ENCODE data around the gene SRPK1. TPM values are rescaled to one million over a fixed set of nuclear protein-coding genes. Genes with fewer than 3 reads are reported as not detected.
"Not testable (repeated sequence)": the region's sequence is repeated elsewhere in the genome, so short reads cannot be mapped to it uniquely, and the experiment has no call there.

Gene SRPK1
- total RNA-seq, 2 experiments from 2014 or later, result 75.6 to 109 TPM

- Histone ChIP-seq H3K9me3 (ENCODE audit: low read length) (peaks cover 3% of the 10 kb centered on the region), H3K4me1 (ENCODE audit: insufficient read depth, low read length, poor library complexity, severe bottlenecking) (peaks cover 20% of the 10 kb centered on the region), H3K4me3 (ENCODE audit: low read depth, low read length, poor library complexity, severe bottlenecking) (no peak overlapping the region), H3K36me3 (ENCODE audit: insufficient read depth, low read length) (peaks cover 66% of the 10 kb centered on the region), H4K20me1 (ENCODE audit: insufficient read depth, low read length) (peaks cover 26% of the 10 kb centered on the region), H3K79me2 (ENCODE audit: insufficient read depth, low read depth, low read length) (peaks cover 77% of the 10 kb centered on the region), H2AFZ (ENCODE audit: low read length) (no peak overlapping the region), H3K9me2 (ENCODE audit: insufficient read depth, low read length) (no peaks in the 10 kb centered on the region), H3K27ac (ENCODE audit: low read depth, low read length, poor library complexity, severe bottlenecking) (no peak overlapping the region), H3K4me2 (ENCODE audit: low read length) (no peak overlapping the region)
- ChIA-PET CTCF (ENCODE audit: unreplicated experiment) (no interaction called here), POLR2A (interaction anchor here (1.4 kb wide), 1 partner anchor 11 kb away, joined by 5 read pairs; no protein-coding TSS in a partner anchor)
- DNase-seq (ENCODE audit: low spot score), result no peak
- BruUV-seq (replicated peaks), result no TSS peak
- TF ChIP-seq EZH2phosphoT487 (IDR thresholded peaks at IDR 0.05; ENCODE audit: borderline replicate concordance, low read depth, low read length) (no peak), CTCF (conservative IDR thresholded peaks at IDR 0.05; ENCODE audit: low read length) (no peak)
- intact Hi-C loops (cut with micrococcal nuclease; ENCODE audit: unreplicated experiment), result no loop called here
Measured at GRCh38 chr6:35916056-35916455, 4.8 kb downstream of the SRPK1 start.

DNA sequence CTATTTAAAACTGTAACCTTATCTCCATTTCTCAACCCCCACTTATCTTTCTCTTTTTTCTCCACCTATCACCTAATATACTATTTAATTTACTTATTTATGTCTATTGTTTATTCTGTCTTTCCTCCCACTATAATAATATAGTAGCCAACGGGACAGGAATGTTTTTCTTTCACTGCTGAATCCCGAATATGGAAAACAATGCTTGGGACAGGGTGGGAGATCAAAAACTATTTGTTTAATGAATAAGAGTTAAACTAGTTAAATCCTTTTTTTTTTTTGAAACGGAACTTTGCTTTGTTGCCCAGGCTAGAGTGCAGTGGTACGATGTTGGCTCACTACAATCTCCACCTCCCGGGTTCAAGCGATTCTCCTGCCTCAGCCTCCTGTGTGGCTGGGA is 6.4 kb downstream of the SRPK1 start:
- Histone ChIP-seq H3K79me2 (ENCODE audit: insufficient read depth, low read depth, low read length) (peaks cover 77% of the 10 kb centered on the region), H3K27ac (ENCODE audit: low read depth, low read length, poor library complexity, severe bottlenecking) (no peak overlapping the region), H4K20me1 (ENCODE audit: insufficient read depth, low read length) (peaks cover 24% of the 10 kb centered on the region), H3K4me1 (ENCODE audit: insufficient read depth, low read length, poor library complexity, severe bottlenecking) (peaks cover 20% of the 10 kb centered on the region), H3K9me3 (ENCODE audit: low read length) (peaks cover 18% of the 10 kb centered on the region), H3K36me3 (ENCODE audit: insufficient read depth, low read length) (peaks cover 81% of the 10 kb centered on the region), H3K9me2 (ENCODE audit: insufficient read depth, low read length) (no peaks in the 10 kb centered on the region), H3K4me3 (ENCODE audit: low read depth, low read length, poor library complexity, severe bottlenecking) (no peak overlapping the region), H3K4me2 (ENCODE audit: low read length) (no peak overlapping the region), H2AFZ (ENCODE audit: low read length) (no peak overlapping the region)
- TF ChIP-seq CTCF (conservative IDR thresholded peaks at IDR 0.05; ENCODE audit: low read length), result no peak
- TF ChIP-seq EZH2phosphoT487 (IDR thresholded peaks at IDR 0.05; ENCODE audit: borderline replicate concordance, low read depth, low read length), result no peak
- ChIA-PET CTCF (ENCODE audit: unreplicated experiment) (no interaction called here), POLR2A (no interaction called here)
- intact Hi-C loops (cut with micrococcal nuclease; ENCODE audit: unreplicated experiment), result no loop called here
- DNase-seq (ENCODE audit: low spot score), result no peak
- BruUV-seq (replicated peaks), result no TSS peak

- intact Hi-C loops (cut with micrococcal nuclease; ENCODE audit: unreplicated experiment), result no loop called here
- Histone ChIP-seq H4K20me1 (ENCODE audit: insufficient read depth, low read length) (0 out of 2 replicates have a peak, but pooled peaks cover under 1% of the 10 kb centered on the region), H3K4me3 (ENCODE audit: low read depth, low read length, poor library complexity, severe bottlenecking) (no peak overlapping the region), H3K9me3 (ENCODE audit: low read length) (peaks cover 37% of the 10 kb centered on the region), H3K4me2 (ENCODE audit: low read length) (no peak overlapping the region), H3K27ac (ENCODE audit: low read depth, low read length, poor library complexity, severe bottlenecking) (no peak overlapping the region), H3K4me1 (ENCODE audit: insufficient read depth, low read length, poor library complexity, severe bottlenecking) (peaks cover under 1% of the 10 kb centered on the region), H3K36me3 (ENCODE audit: insufficient read depth, low read length) (peaks cover 95% of the 10 kb centered on the region), H2AFZ (ENCODE audit: low read length) (no peak overlapping the region), H3K79me2 (ENCODE audit: insufficient read depth, low read depth, low read length) (peaks cover 69% of the 10 kb centered on the region), H3K9me2 (ENCODE audit: insufficient read depth, low read length) (no peaks in the 10 kb centered on the region)
- ChIA-PET POLR2A (interaction anchor here (1.9 kb wide), 1 partner anchor 10 kb away, joined by 6 read pairs; no protein-coding TSS in a partner anchor), CTCF (ENCODE audit: unreplicated experiment) (no interaction called here)
- no TSS peak for BruUV-seq (replicated peaks)
- TF ChIP-seq CTCF (conservative IDR thresholded peaks at IDR 0.05; ENCODE audit: low read length), result no peak
- TF ChIP-seq EZH2phosphoT487 (IDR thresholded peaks at IDR 0.05; ENCODE audit: borderline replicate concordance, low read depth, low read length), result no peak
- DNase-seq (ENCODE audit: low spot score), result no peak
Measured at GRCh38 chr6:35911871-35912653, 8.8 kb downstream of the SRPK1 start.

GRCh38 chr6:35909571-35909970 is 11.3 kb downstream of the SRPK1 start:
- H3K9me3 ChIP-seq (ENCODE audit: low read length), result peaks cover 37% of the 10 kb centered on the region
- intact Hi-C loops (cut with micrococcal nuclease; ENCODE audit: unreplicated experiment); H3K4me2 ChIP-seq (ENCODE audit: low read length); H3K4me1 ChIP-seq (ENCODE audit: insufficient read depth, low read length, poor library complexity, severe bottlenecking); H4K20me1 ChIP-seq (ENCODE audit: insufficient read depth, low read length); H2AFZ ChIP-seq (ENCODE audit: low read length); POLR2A ChIA-PET; H3K4me3 ChIP-seq (ENCODE audit: low read depth, low read length, poor library complexity, severe bottlenecking); H3K27ac ChIP-seq (ENCODE audit: low read depth, low read length, poor library complexity, severe bottlenecking); BruUV-seq (replicated peaks); DNase-seq (ENCODE audit: low spot score); CTCF ChIA-PET (ENCODE audit: unreplicated experiment); H3K9me2 ChIP-seq (ENCODE audit: insufficient read depth, low read length): not testable (repeated sequence)
- H3K79me2 ChIP-seq (ENCODE audit: insufficient read depth, low read depth, low read length), result peaks cover 74% of the 10 kb centered on the region
- peaks cover 98% of the 10 kb centered on the region for H3K36me3 ChIP-seq (ENCODE audit: insufficient read depth, low read length)

All from OCI-LY7 (cell line).